ENCODE measurements around the gene SLC38A9. TPM values are rescaled to one million over a fixed set of nuclear protein-coding genes. Genes with fewer than 3 reads are reported as not detected.

The SLC38A9 gene
- total and polyA plus RNA-seq, 2 donors (not counting 1 experiment from before 2014, with no cell fraction given), result 18.1 to 49.7 TPM

GRCh38 chr5:55626790-55627189 lies 85.3 kb downstream of the SLC38A9 start:
- Histone ChIP-seq H3K36me3 (ENCODE audit: control insufficient read depth, insufficient read depth, low read length) (no peaks in the 10 kb centered on the region), H3K4me3 (replicated peaks in 1 of 4; ENCODE audit: control extremely low read depth in 1 of 4, insufficient read depth in 1 of 4, low read depth in 3 of 4, low read length in 4 of 4) (no peak overlapping the region), H3K9ac (ENCODE audit: insufficient read depth, low read length) (no peak overlapping the region), H2AFZ (ENCODE audit: low read length) (no peak overlapping the region), H3K27ac (ENCODE audit: insufficient read depth, low read length) (no peak overlapping the region), H3K9me3 (ENCODE audit: control insufficient read depth, insufficient read depth, low read depth, low read length) (no peaks in the 10 kb centered on the region), H3K79me2 (ENCODE audit: control insufficient read depth, insufficient read depth, low read length) (no peaks in the 10 kb centered on the region), H3K4me1 (ENCODE audit: control insufficient read depth, extremely low read depth, insufficient read depth, low read length) (peaks cover 9% of the 10 kb centered on the region), H3K27me3 (ENCODE audit: control insufficient read depth, insufficient read depth, low read length) (no peaks in the 10 kb centered on the region), H4K20me1 (ENCODE audit: control insufficient read depth, extremely low read depth, insufficient read depth, low read length) (no peaks in the 10 kb centered on the region), H3K4me2 (ENCODE audit: extremely low read depth, insufficient read depth, low read length) (no peak overlapping the region)
- TF ChIP-seq EZH2 (IDR thresholded peaks at IDR 0.05; ENCODE audit: low read length, missing control alignments), result no peak
- no peak for DNase-seq (ENCODE audit: low read depth in 2 of 2)

DNA sequence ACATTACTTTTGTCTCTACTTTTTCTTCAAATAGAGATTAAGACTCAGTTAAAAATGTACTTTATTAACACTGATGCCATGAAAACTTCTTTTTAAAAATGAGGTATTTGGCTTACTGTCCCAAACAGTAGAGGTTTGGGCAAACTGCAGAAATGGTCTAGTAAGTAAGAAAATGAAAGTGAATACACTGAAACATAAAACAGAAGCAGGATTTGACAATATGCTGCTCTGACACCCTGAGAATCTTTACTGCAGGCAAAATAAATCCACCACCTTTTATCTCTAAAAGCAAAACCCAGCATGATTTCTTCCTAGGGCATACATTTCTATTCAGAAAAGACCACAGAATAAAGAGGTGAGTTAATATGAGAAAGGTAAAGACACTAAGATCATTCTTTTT lies 86.2 kb downstream of the SLC38A9 start:
- TF ChIP-seq EZH2 (IDR thresholded peaks at IDR 0.05; ENCODE audit: low read length, missing control alignments), result no peak
- TF ChIP-seq CTCF (conservative IDR thresholded peaks at IDR 0.05 in 1 of 2, IDR thresholded peaks at IDR 0.05 in 1 of 2; ENCODE audit: low read depth in 1 of 2, low read length in 2 of 2), result no peak
- Histone ChIP-seq H3K4me2 (ENCODE audit: extremely low read depth, insufficient read depth, low read length) (no peak overlapping the region), H3K36me3 (ENCODE audit: control insufficient read depth, insufficient read depth, low read length) (no peaks in the 10 kb centered on the region), H3K9ac (ENCODE audit: insufficient read depth, low read length) (no peak overlapping the region), H4K20me1 (ENCODE audit: control insufficient read depth, extremely low read depth, insufficient read depth, low read length) (no peaks in the 10 kb centered on the region), H3K27ac (ENCODE audit: insufficient read depth, low read length) (no peak overlapping the region), H3K4me1 (ENCODE audit: control insufficient read depth, extremely low read depth, insufficient read depth, low read length) (peaks cover 12% of the 10 kb centered on the region), H3K79me2 (ENCODE audit: control insufficient read depth, insufficient read depth, low read length) (no peaks in the 10 kb centered on the region), H2AFZ (ENCODE audit: low read length) (no peak overlapping the region), H3K4me3 (replicated peaks in 1 of 4; ENCODE audit: control extremely low read depth in 1 of 4, insufficient read depth in 1 of 4, low read depth in 3 of 4, low read length in 4 of 4) (no peak overlapping the region), H3K9me3 (ENCODE audit: control insufficient read depth, insufficient read depth, low read depth, low read length) (no peaks in the 10 kb centered on the region), H3K27me3 (ENCODE audit: control insufficient read depth, insufficient read depth, low read length) (no peaks in the 10 kb centered on the region)
- DNase-seq (ENCODE audit: low read depth in 2 of 2), result no peak

- Histone ChIP-seq H4K20me1 (ENCODE audit: control insufficient read depth, extremely low read depth, insufficient read depth, low read length) (no peaks in the 10 kb centered on the region), H3K27ac (ENCODE audit: insufficient read depth, low read length) (no peak overlapping the region), H3K27me3 (ENCODE audit: control insufficient read depth, insufficient read depth, low read length) (no peaks in the 10 kb centered on the region), H3K79me2 (ENCODE audit: control insufficient read depth, insufficient read depth, low read length) (no peaks in the 10 kb centered on the region), H3K4me2 (ENCODE audit: extremely low read depth, insufficient read depth, low read length) (no peak overlapping the region), H3K9me3 (ENCODE audit: control insufficient read depth, insufficient read depth, low read depth, low read length) (no peaks in the 10 kb centered on the region), H3K9ac (ENCODE audit: insufficient read depth, low read length) (no peak overlapping the region), H2AFZ (ENCODE audit: low read length) (no peak overlapping the region), H3K4me3 (replicated peaks in 1 of 4; ENCODE audit: control extremely low read depth in 1 of 4, insufficient read depth in 1 of 4, low read depth in 3 of 4, low read length in 4 of 4) (no peak overlapping the region), H3K4me1 (ENCODE audit: control insufficient read depth, extremely low read depth, insufficient read depth, low read length) (peaks cover 12% of the 10 kb centered on the region), H3K36me3 (ENCODE audit: control insufficient read depth, insufficient read depth, low read length) (no peaks in the 10 kb centered on the region)
- no peak for DNase-seq (ENCODE audit: low read depth in 2 of 2)
- TF ChIP-seq CTCF (conservative IDR thresholded peaks at IDR 0.05 in 1 of 2, IDR thresholded peaks at IDR 0.05 in 1 of 2; ENCODE audit: low read depth in 1 of 2, low read length in 2 of 2) (no peak), EZH2 (IDR thresholded peaks at IDR 0.05; ENCODE audit: low read length, missing control alignments) (no peak)
Measured at GRCh38 chr5:55625589-55625909, 86.6 kb downstream of the SLC38A9 start.
